ENCODE measurements around the gene OGFOD2. TPM values are rescaled to one million over a fixed set of nuclear protein-coding genes. Genes with fewer than 3 reads are reported as not detected.

The OGFOD2 gene
- total RNA-seq, 2 experiments from 2014 or later = 26.8 to 27.7 TPM

DNA sequence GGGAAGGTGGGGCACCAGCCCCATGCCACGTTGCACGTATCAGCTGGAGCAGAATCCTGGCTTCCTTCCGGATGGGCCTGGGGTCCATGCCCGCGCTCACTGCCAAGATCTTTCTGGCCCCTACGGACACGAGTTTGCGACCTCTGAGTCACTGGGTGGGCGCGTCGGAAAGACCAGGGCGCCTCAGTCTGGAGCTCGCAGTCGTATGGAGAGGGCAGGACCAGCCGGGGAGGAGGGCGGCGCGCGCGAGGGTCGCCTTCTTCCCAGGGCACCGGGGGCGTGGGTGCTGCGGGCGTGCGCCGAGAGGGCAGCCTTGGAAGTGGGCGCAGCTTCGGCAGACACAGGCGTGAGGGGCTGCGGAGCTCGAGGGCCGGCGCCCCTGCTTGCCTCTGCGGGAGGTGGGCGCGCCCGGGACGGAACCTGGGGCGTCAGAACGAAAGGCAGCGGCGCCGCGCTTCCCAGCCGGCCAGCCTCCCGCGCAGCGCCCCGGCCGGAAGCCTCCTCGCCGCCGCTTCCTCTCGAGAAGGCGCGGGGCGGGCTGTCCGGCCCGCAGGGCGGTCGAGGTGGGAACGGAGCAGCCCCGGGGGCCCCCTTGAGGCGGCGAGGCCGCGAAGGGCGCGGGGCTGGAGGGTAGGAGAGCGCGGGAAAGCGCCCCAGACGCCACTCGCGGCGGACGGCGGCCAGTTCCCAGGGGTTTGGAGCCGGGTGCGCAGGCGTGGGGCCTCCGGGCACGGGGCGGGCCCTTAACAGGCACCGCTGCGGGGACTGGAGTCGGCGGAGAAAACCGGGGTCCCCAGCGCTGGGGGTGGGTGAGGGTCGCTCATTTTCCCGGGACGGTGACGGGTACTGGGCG lies 5.4 kb downstream of the OGFOD2 start, which contains the start of gene ARL6IP4:
ARL6IP4 (plus strand) TSS at position 499 of the 853 bp plus-strand sequence. CDS start 459 bp downstream, outside the sequence.
- intact Hi-C loops (cut with micrococcal nuclease) = loop anchor here (1.0 kb wide), 1 partner anchor 96 kb away; no protein-coding TSS in a partner anchor
- Mint-ChIP-seq H3K36me3 (ENCODE audit: low read depth) (peaks cover 11% of the 10 kb centered on the region), H3K9me3 (no peaks in the 10 kb centered on the region), H3K27me3 (ENCODE audit: low read depth) (no peaks in the 10 kb centered on the region), H3K4me3 (peak within 1 kb of the TSS; percentile 81), H3K4me1 (ENCODE audit: low read depth) (peaks cover 62% of the 10 kb centered on the region), H3K27ac (peak within 1 kb of the TSS; percentile 84)
- CTCF ChIA-PET = interaction anchor here (0.5 to 0.8 kb wide), 3 partner anchors 45 to 253 kb away, joined by 3 to 4 read pairs (median 3); no protein-coding TSS in a partner anchor
- peak; percentile 65 for DNase-seq

DNA sequence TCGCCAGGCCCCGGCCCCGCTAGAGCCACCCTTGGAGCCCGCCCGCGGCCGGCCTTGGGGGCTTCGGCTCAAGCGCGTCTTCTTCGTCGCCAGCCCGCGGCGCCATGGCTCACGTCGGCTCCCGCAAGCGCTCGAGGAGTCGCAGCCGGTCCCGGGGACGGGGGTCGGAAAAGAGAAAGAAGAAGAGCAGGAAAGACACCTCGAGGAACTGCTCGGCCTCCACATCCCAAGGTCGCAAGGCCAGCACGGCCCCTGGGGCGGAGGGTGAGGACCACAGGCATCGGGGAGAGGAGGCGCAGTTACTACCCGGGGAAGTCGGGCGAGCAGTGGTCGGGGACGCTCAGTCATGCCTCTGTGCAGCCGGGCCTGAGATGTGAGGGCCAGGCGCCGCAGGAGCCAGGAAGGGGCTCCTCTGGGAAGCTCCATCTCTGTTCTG lies 6.0 kb downstream of the OGFOD2 start:
- Mint-ChIP-seq H3K27me3 (ENCODE audit: low read depth) (no peaks in the 10 kb centered on the region), H3K27ac (peak overlapping the region; percentile 84), H3K4me3 (peak overlapping the region; percentile 81), H3K36me3 (ENCODE audit: low read depth) (peaks cover 11% of the 10 kb centered on the region), H3K9me3 (no peaks in the 10 kb centered on the region), H3K4me1 (ENCODE audit: low read depth) (peaks cover 58% of the 10 kb centered on the region)
- CTCF ChIA-PET = interaction anchor here (0.8 kb wide), 1 partner anchor 101 kb away, joined by 3 read pairs; no protein-coding TSS in a partner anchor
- intact Hi-C loops (cut with micrococcal nuclease) = no loop called here
- DNase-seq = peak; percentile 25

DNA sequence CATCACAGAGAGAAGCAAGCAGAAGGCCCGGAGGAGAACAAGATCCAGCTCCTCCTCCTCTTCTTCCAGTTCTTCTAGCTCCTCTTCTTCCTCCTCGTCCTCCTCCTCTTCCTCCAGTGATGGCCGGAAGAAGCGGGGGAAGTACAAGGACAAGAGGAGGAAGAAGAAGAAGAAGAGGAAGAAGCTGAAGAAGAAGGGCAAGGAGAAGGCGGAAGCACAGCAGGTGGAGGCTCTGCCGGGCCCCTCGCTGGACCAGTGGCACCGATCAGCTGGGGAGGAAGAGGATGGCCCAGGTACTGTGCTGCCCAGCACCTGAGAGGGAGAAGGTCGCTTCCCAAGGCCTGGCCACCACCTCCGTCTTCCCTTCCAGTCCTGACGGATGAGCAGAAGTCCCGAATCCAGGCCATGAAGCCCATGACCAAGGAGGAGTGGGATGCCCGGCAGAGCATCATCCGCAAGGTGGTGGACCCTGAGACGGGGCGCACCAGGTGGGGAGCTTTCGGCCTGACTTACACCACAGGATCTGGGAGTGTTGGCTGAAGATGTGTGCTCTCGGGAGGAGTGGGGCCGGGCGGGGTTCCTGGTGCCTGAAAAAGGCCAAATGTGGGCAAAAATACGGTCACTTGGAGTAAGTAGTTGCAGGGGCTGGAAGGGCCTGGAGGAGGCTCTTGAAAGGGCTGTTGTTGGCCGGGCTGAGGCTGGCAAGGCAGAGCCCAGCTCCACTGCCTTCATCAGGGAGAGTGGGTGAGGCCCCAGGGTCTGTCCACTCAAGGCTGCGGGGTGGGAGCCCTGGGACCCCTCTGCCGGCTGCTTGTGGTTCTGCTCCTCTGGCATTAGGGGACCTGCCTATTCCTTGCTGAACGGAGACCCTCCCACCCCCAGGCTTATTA lies 6.8 kb downstream of the OGFOD2 start:
- no peaks in the 10 kb centered on the region for H3K9me3 Mint-ChIP-seq
- CTCF ChIA-PET = interaction anchor here (0.5 to 0.8 kb wide), 2 partner anchors 56 to 102 kb away, joined by 3 read pairs; no protein-coding TSS in a partner anchor
- intact Hi-C loops (cut with micrococcal nuclease) = no loop called here
- DNase-seq = no peak
- peaks cover 11% of the 10 kb centered on the region for H3K36me3 Mint-ChIP-seq (ENCODE audit: low read depth)
- H3K4me3 Mint-ChIP-seq = peak overlapping the region; percentile 81
- H3K27me3 Mint-ChIP-seq (ENCODE audit: low read depth) = no peaks in the 10 kb centered on the region
- peaks cover 52% of the 10 kb centered on the region for H3K4me1 Mint-ChIP-seq (ENCODE audit: low read depth)
- peak overlapping the region; percentile 84 for H3K27ac Mint-ChIP-seq

GRCh38 chr12:122982477-122982815 lies 7.4 kb downstream of the OGFOD2 start:
- Mint-ChIP-seq H3K36me3 (ENCODE audit: low read depth) (peaks cover 11% of the 10 kb centered on the region), H3K4me1 (ENCODE audit: low read depth) (peaks cover 46% of the 10 kb centered on the region), H3K4me3 (peak overlapping the region; percentile 81), H3K27ac (peak overlapping the region; percentile 84), H3K9me3 (no peaks in the 10 kb centered on the region), H3K27me3 (ENCODE audit: low read depth) (no peaks in the 10 kb centered on the region)
- no peak for DNase-seq
- CTCF ChIA-PET = interaction anchor here (0.5 kb wide), 1 partner anchor 56 kb away, joined by 3 read pairs; no protein-coding TSS in a partner anchor
- intact Hi-C loops (cut with micrococcal nuclease) = no loop called here

DNA sequence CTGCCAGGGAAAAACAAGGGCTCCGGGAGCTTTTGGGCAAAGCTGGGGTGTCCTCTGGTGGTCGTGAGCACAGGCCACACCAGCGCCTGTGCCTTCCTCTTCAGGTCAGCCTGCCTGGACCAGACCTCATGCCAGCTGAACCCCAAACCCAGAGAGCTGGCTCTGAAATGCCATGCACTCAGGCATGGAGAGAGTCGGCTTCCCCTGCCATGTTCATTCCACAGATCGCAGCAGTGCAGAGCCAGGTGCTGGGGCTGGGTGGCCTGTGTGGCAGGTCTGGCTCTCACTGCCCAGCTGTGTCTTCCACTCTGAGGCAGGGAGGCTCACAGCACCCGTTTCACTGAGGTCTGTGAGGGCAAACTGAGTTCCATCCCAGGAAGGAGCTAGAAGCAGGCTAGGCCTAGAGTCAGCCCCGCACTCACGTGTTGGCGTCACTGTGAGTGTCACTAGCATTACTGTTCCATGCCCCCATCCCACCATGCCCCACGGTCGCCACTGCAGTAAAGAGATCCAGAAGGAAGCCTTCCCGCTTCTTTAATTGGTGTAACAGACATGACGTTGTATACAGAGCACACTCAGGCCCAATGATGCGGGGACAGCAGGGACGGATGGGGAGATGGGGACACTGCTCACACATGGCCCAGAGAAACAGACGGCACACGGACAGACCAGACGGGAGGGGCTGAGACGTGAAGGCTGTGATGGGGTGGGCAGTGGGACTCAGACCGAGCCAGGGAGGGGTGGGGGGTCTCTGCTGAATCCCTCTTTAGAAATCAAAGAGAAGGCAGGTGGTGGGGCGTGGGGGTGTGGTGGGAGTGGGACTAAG lies 8.1 kb downstream of the OGFOD2 start:
- Mint-ChIP-seq H3K4me3 (peak overlapping the region; percentile 81), H3K36me3 (ENCODE audit: low read depth) (peaks cover 11% of the 10 kb centered on the region), H3K9me3 (no peaks in the 10 kb centered on the region), H3K27ac (peak overlapping the region; percentile 61), H3K4me1 (ENCODE audit: low read depth) (peaks cover 43% of the 10 kb centered on the region), H3K27me3 (ENCODE audit: low read depth) (no peaks in the 10 kb centered on the region)
- intact Hi-C loops (cut with micrococcal nuclease) = no loop called here
- CTCF ChIA-PET = no interaction called here
- no peak for DNase-seq

DNA sequence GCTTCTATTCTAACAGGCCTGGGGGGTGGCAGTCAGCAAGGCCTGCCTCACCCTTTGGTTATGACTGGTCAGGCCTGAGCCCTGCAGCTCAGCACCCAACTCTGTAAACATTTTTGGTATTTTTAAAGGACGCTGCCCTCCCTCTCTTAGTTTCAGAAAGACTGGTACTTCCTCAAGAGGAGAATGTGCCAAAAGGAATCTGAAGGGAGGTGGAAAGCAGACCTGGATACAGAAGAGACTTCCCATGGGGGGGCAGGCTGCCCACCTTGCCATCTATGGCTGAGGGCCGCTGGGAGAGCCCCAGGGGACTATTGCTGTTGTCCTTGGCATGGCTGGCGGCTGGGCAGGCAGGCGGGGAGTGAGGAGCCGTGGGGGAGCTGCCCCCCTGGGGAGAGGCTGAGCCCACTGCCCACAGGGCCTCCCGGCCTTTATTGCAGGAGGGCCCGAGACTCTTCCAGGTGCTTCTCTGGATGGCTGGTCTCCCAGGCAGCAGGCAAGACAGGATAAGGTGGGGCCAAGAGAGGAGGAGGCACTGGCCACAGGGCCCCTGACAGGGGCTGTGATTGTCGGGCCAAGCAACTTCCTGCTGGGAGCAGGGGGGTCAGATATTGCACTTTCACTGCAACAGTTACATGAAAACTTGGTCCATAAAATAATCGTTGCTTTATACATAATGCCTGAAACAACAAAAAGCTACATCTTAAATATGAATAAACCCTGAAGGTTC lies 8.9 kb downstream of the OGFOD2 start:
- Mint-ChIP-seq H3K36me3 (ENCODE audit: low read depth) (peaks cover 11% of the 10 kb centered on the region), H3K4me1 (ENCODE audit: low read depth) (peaks cover 40% of the 10 kb centered on the region), H3K27ac (peak overlapping the region; percentile 46), H3K27me3 (ENCODE audit: low read depth) (no peaks in the 10 kb centered on the region), H3K4me3 (no peak overlapping the region), H3K9me3 (no peaks in the 10 kb centered on the region)
- CTCF ChIA-PET = no interaction called here
- intact Hi-C loops (cut with micrococcal nuclease) = no loop called here
- no peak for DNase-seq

DNA sequence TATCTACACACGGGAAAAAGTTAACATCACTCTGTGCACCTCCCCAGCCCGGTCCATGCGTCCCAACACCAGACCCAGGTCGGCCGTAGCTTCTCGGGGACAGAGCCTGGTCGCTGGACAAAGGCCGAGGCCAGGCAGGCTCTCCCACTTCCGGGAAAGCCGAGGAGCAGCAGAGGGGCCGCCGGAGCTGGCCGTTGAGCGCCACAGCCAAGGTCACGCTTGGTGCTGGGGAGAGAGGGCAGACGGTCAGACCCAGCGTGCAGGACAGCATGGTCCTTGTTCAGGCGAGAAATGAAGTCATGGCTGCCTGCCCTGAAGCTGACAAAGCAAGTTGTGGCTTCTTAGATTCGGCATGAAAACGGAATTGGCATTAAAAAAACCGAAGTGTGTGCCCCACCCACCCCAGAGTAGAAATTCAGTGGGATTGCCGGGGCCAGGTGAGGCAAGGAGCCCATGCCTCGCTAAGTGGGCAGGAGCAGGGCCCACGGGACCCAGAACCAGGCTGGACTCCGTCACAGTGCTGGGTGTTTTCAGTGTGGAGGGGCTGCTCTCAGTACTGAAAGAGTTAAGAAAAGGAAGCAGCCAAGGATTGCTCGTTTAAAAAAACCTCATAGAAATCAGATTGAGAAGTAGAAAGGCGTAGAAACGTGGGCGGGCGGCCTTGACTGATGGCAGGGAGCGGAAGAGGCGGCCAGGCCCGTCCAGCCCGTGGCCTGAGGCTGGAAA lies 9.7 kb downstream of the OGFOD2 start:
- Mint-ChIP-seq H3K4me3 (no peak overlapping the region), H3K9me3 (no peaks in the 10 kb centered on the region), H3K27ac (peak overlapping the region; percentile 15), H3K4me1 (ENCODE audit: low read depth) (peaks cover 34% of the 10 kb centered on the region), H3K36me3 (ENCODE audit: low read depth) (peaks cover 11% of the 10 kb centered on the region), H3K27me3 (ENCODE audit: low read depth) (no peaks in the 10 kb centered on the region)
- CTCF ChIA-PET = no interaction called here
- intact Hi-C loops (cut with micrococcal nuclease) = no loop called here
- no peak for DNase-seq

DNA sequence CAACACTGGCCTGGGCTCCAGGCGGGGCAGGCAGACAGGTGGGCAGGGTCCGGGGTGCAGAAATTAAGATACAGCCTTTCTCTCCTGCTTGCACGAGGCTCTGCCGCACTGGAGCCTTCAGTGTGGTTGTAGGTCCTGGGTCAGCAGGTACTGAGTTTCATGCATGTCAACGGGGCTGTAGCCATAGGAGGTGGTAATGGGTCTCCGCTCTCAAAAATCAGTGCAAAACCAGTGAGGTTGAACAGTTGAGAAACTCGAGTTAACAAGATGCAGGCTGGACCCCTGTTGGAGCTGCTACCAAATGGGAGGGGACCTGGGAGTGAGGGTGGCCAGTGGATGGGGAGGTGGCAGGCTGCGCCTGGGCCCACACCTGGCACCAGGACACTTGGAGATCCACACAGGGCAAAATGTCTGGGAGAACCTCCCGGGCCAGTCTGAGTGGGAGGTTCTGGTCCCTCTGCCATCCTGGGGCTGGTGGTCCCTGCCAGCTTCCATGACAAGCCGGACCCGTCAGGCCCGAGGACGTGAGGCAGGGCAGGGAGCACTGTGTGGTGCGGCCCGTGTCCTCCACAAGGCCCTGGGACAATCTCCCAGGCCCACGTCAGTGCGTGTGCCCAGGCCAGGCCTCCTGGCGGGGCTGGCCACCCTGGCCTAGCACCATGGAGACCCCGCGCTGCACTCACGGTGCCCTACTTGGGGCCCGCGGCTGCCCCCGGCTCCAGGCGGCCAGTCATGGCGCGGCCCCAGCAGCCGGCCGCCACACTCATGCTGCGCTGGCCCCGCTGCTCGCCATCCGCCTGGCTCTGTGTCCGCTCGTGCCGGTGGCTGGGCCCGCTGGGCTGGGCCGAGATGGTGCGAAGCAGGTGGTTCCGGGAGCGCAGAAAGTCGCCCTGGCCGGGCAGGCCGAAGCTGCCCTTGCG lies 10.6 kb downstream of the OGFOD2 start:
- no peak overlapping the region for H3K4me3 Mint-ChIP-seq
- intact Hi-C loops (cut with micrococcal nuclease) = no loop called here
- no peak overlapping the region for H3K27ac Mint-ChIP-seq
- no peaks in the 10 kb centered on the region for H3K27me3 Mint-ChIP-seq (ENCODE audit: low read depth)
- peaks cover 11% of the 10 kb centered on the region for H3K36me3 Mint-ChIP-seq (ENCODE audit: low read depth)
- peaks cover 31% of the 10 kb centered on the region for H3K4me1 Mint-ChIP-seq (ENCODE audit: low read depth)
- no peaks in the 10 kb centered on the region for H3K9me3 Mint-ChIP-seq
- CTCF ChIA-PET = no interaction called here
- DNase-seq = no peak

DNA sequence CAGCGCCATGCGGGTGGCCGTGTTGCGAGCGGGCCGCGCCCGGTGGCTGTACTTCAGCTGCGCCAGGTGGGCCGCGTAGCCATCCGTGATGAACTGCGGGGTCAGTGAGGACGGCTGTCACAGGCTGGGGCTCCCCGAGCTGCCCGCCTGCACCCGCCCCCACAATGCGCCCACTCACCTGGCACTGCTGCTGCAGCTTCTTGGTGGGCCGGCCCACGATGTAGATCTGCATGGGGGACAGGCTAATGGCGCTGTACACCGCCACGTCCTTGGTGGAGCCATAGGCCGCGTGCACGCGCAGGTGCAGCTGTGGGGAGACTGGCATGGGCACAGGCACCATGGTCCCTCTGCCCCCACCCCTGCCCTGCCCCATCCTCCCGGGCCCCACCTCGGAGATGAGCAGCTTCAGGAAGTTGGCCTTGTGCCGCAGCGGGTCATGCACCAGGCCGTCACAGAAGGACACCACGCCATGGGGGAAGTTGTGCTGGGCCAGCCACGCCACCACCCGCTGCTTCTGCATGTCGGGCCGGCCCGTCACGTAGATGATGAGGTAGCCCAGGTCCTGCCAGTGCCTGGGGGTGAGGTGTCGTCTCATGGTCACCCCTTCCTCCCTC lies 11.3 kb downstream of the OGFOD2 start:
- H3K4me1 Mint-ChIP-seq (ENCODE audit: low read depth) = peaks cover 28% of the 10 kb centered on the region
- H3K9me3 Mint-ChIP-seq = no peaks in the 10 kb centered on the region
- DNase-seq = no peak
- CTCF ChIA-PET = no interaction called here
- no peak overlapping the region for H3K4me3 Mint-ChIP-seq
- H3K27me3 Mint-ChIP-seq (ENCODE audit: low read depth) = no peaks in the 10 kb centered on the region
- no peak overlapping the region for H3K27ac Mint-ChIP-seq
- peaks cover 8% of the 10 kb centered on the region for H3K36me3 Mint-ChIP-seq (ENCODE audit: low read depth)
- intact Hi-C loops (cut with micrococcal nuclease) = no loop called here
